ENCODE measurements around the gene MYH10.

The MYH10 gene

GRCh38 chr17:8496081-8496480 is 134.4 kb downstream of the MYH10 start:
- peaks cover 81% of the 10 kb centered on the region for H3K36me3 Mint-ChIP-seq (ENCODE audit: low read depth)
- no peak for TF ChIP-seq CTCF (IDR thresholded peaks at IDR 0.05; ENCODE audit: unreplicated experiment in 3 of 3)
- H3K9me3 Mint-ChIP-seq: no peaks in the 10 kb centered on the region
- H3K4me1 Mint-ChIP-seq: no peaks in the 10 kb centered on the region
- no peak overlapping the region for H3K4me3 Mint-ChIP-seq
- no peak overlapping the region for H3K27ac Mint-ChIP-seq
- no peaks in the 10 kb centered on the region for H3K27me3 Mint-ChIP-seq (ENCODE audit: low read depth)

GRCh38 chr17:8494506-8495111 is 135.9 kb downstream of the MYH10 start:
- Mint-ChIP-seq H3K36me3 (ENCODE audit: low read depth) (peaks cover 80% of the 10 kb centered on the region), H3K27me3 (ENCODE audit: low read depth) (no peaks in the 10 kb centered on the region), H3K27ac (no peak overlapping the region), H3K9me3 (no peaks in the 10 kb centered on the region), H3K4me3 (no peak overlapping the region), H3K4me1 (no peaks in the 10 kb centered on the region)
- no peak for TF ChIP-seq CTCF (IDR thresholded peaks at IDR 0.05; ENCODE audit: unreplicated experiment in 3 of 3)

- no peak overlapping the region for H3K4me3 Mint-ChIP-seq
- H3K27me3 Mint-ChIP-seq (ENCODE audit: low read depth): no peaks in the 10 kb centered on the region
- H3K4me1 Mint-ChIP-seq: no peaks in the 10 kb centered on the region
- no peaks in the 10 kb centered on the region for H3K9me3 Mint-ChIP-seq
- no peak overlapping the region for H3K27ac Mint-ChIP-seq
- H3K36me3 Mint-ChIP-seq (ENCODE audit: low read depth): peaks cover 80% of the 10 kb centered on the region
- TF ChIP-seq CTCF (IDR thresholded peaks at IDR 0.05; ENCODE audit: unreplicated experiment in 3 of 3): no peak
These were observed 136.5 kb downstream of the MYH10 start for GRCh38 chr17:8494021-8494420.

- no peak for TF ChIP-seq CTCF (IDR thresholded peaks at IDR 0.05; ENCODE audit: unreplicated experiment in 3 of 3)
- Mint-ChIP-seq H3K27ac (no peak overlapping the region), H3K4me3 (no peak overlapping the region), H3K27me3 (ENCODE audit: low read depth) (no peaks in the 10 kb centered on the region), H3K4me1 (no peaks in the 10 kb centered on the region), H3K36me3 (ENCODE audit: low read depth) (peaks cover 89% of the 10 kb centered on the region), H3K9me3 (no peaks in the 10 kb centered on the region)
These were observed 138.4 kb downstream of the MYH10 start for GRCh38 chr17:8492121-8492520.

GRCh38 chr17:8490256-8491023 is 140.1 kb downstream of the MYH10 start:
- Mint-ChIP-seq H3K27me3 (ENCODE audit: low read depth) (no peaks in the 10 kb centered on the region), H3K36me3 (ENCODE audit: low read depth) (peaks cover 92% of the 10 kb centered on the region), H3K4me3 (no peak overlapping the region), H3K27ac (no peak overlapping the region), H3K4me1 (no peaks in the 10 kb centered on the region), H3K9me3 (no peaks in the 10 kb centered on the region)
- TF ChIP-seq CTCF (IDR thresholded peaks at IDR 0.05; ENCODE audit: unreplicated experiment in 3 of 3): no peak

- Mint-ChIP-seq H3K36me3 (ENCODE audit: low read depth) (peaks cover 92% of the 10 kb centered on the region), H3K9me3 (peaks cover 2% of the 10 kb centered on the region), H3K27me3 (ENCODE audit: low read depth) (no peaks in the 10 kb centered on the region), H3K27ac (no peak overlapping the region), H3K4me1 (no peaks in the 10 kb centered on the region), H3K4me3 (no peak overlapping the region)
- TF ChIP-seq CTCF (IDR thresholded peaks at IDR 0.05; ENCODE audit: unreplicated experiment in 3 of 3): no peak
These were observed 140.7 kb downstream of the MYH10 start for GRCh38 chr17:8489841-8490240.
